Measurements from ENCODE around the gene RASGRP3.

The RASGRP3 gene

GRCh38 chr2:33476793-33477190 lies 343 bp downstream of the RASGRP3 start:
- no peaks in the 10 kb centered on the region for H3K27me3 ChIP-seq (replicated peaks)
- TF ChIP-seq CTCF (IDR thresholded peaks at IDR 0.05; ENCODE audit: low read depth, low read length, missing control alignments), result no peak
- in situ Hi-C loops (cut with HindIII; ENCODE audit: low pct_ligation_motif_present, low sequenced_read_pairs), result no loop called here
- H3K4me3 ChIP-seq (ENCODE audit: low read depth, low read length), result peak overlapping the region; percentile 66
- no peak for DNase-seq
- no peaks in the 10 kb centered on the region for H3K36me3 ChIP-seq (replicated peaks)
- no peak overlapping the region for H3K27ac ChIP-seq

GRCh38 chr2:33477473-33478468 lies 1.3 kb downstream of the RASGRP3 start:
- DNase-seq, result no peak
- no peak for TF ChIP-seq CTCF (IDR thresholded peaks at IDR 0.05; ENCODE audit: low read depth, low read length, missing control alignments)
- Histone ChIP-seq H3K36me3 (replicated peaks) (no peaks in the 10 kb centered on the region), H3K4me3 (ENCODE audit: low read depth, low read length) (no peak overlapping the region), H3K27me3 (replicated peaks) (no peaks in the 10 kb centered on the region), H3K27ac (no peak overlapping the region)
- in situ Hi-C loops (cut with HindIII; ENCODE audit: low pct_ligation_motif_present, low sequenced_read_pairs), result no loop called here

GRCh38 chr2:33478968-33479731 lies 2.7 kb downstream of the RASGRP3 start:
- TF ChIP-seq CTCF (IDR thresholded peaks at IDR 0.05; ENCODE audit: low read depth, low read length, missing control alignments), result no peak
- Histone ChIP-seq H3K27me3 (replicated peaks) (no peaks in the 10 kb centered on the region), H3K27ac (no peak overlapping the region), H3K36me3 (replicated peaks) (no peaks in the 10 kb centered on the region), H3K4me3 (ENCODE audit: low read depth, low read length) (no peak overlapping the region)
- DNase-seq, result no peak
- in situ Hi-C loops (cut with HindIII; ENCODE audit: low pct_ligation_motif_present, low sequenced_read_pairs), result no loop called here

GRCh38 chr2:33482518-33482917 lies 6.1 kb downstream of the RASGRP3 start:
- H3K36me3 ChIP-seq (replicated peaks), result no peaks in the 10 kb centered on the region
- no peak for DNase-seq
- H3K4me3 ChIP-seq (ENCODE audit: low read depth, low read length), result no peak overlapping the region
- no peaks in the 10 kb centered on the region for H3K27me3 ChIP-seq (replicated peaks)
- in situ Hi-C loops (cut with HindIII; ENCODE audit: low pct_ligation_motif_present, low sequenced_read_pairs), result no loop called here
- no peak overlapping the region for H3K27ac ChIP-seq
- TF ChIP-seq CTCF (IDR thresholded peaks at IDR 0.05; ENCODE audit: low read depth, low read length, missing control alignments), result no peak

GRCh38 chr2:33484042-33484621 lies 7.7 kb downstream of the RASGRP3 start:
- Histone ChIP-seq H3K4me3 (ENCODE audit: low read depth, low read length) (no peak overlapping the region), H3K27ac (peak overlapping the region; percentile 49), H3K27me3 (replicated peaks) (no peaks in the 10 kb centered on the region), H3K36me3 (replicated peaks) (no peaks in the 10 kb centered on the region)
- DNase-seq, result no peak
- TF ChIP-seq CTCF (IDR thresholded peaks at IDR 0.05; ENCODE audit: low read depth, low read length, missing control alignments), result no peak
- in situ Hi-C loops (cut with HindIII; ENCODE audit: low pct_ligation_motif_present, low sequenced_read_pairs), result no loop called here
